ENCODE results near the gene DEDD. TPM values are rescaled to one million over a fixed set of nuclear protein-coding genes. Genes with fewer than 3 reads are reported as not detected.

DEDD gene
- total and polyA plus RNA-seq, 2 of the 13 experiments (the other 11 are each of a cell fraction or from before 2014, with no cell fraction given), result 12.6 to 27.8 TPM

DNA sequence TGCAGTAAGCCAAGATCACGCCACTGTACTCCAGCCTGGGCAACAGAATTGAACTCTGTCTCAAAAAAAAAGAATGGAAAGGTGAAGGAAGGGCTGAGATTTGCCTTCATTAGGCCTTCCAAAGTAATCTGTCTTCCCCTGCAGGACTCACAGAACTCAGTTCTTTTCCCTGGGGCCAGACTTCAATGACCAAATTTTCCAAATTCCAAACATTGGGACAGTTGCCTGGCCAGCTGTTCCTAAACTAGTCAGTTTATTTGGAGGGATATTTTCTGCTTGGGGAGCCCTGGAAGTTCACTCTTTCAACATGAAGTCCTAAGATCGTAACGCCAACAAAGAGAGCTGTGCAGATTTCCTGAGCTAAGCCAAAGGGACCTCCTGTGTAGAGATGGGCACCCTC, 5.4 kb upstream of the DEDD start:
- intact Hi-C loops (cut with micrococcal nuclease; ENCODE audit: unreplicated experiment) (loop anchor here (2.0 to 10.0 kb wide), 2 partner anchors 41 to 143 kb away; no protein-coding TSS in a partner anchor), in situ Hi-C loops (cut with HindIII; ENCODE audit: extremely low pct_ligation_motif_present, low pct_unique_long_range_greater_than_20kb) (no loop called here)
- Histone ChIP-seq H3K9me3 (ENCODE audit: low read length) (no peaks in the 10 kb centered on the region), H3K79me2 (ENCODE audit: insufficient read depth, low read length) (peaks cover 9% of the 10 kb centered on the region), H4K20me1 (ENCODE audit: insufficient read depth, low read length) (no peaks in the 10 kb centered on the region), H3K27ac (ENCODE audit: extremely low read length, insufficient read depth, low read length) (no peak overlapping the region), H3K9ac (ENCODE audit: insufficient read depth, low read depth, low read length) (no peak overlapping the region), H3K4me1 (ENCODE audit: insufficient read depth, low read length) (peaks cover 7% of the 10 kb centered on the region; the same call in 1 of the 2 replicates), H2AFZ (ENCODE audit: low read length) (no peak overlapping the region), H3K36me3 (replicated peaks in 1 of 2; ENCODE audit: control insufficient read depth in 1 of 2, insufficient read depth in 2 of 2, low read length in 2 of 2) (no peaks in the 10 kb centered on the region), H3K4me2 (ENCODE audit: low read depth, low read length) (no peak overlapping the region), H3K4me3 (replicated peaks in 1 of 3; ENCODE audit: insufficient read depth in 1 of 3, low read depth in 2 of 3, low read length in 3 of 3) (no peak overlapping the region), H3K27me3 (ENCODE audit: control insufficient read depth in 1 of 2, insufficient read depth in 2 of 2, low read length in 2 of 2) (no peaks in the 10 kb centered on the region; a peak in 1 of 5 replicates)
- CTCF ChIA-PET (ENCODE audit: low intra/inter-chr PET ratio, low total read pairs), result no interaction called here
- WGBS (ENCODE audit: low lambda C conversion rate), result 97% methylated on average over 3 of the region's 3 CpGs
- no TSS peak for BruUV-seq (replicated peaks)
- FAIRE-seq (no peak), ATAC-seq (no peak), DNase-seq (ENCODE audit: low spot score) (no peak)
- POLR2A ChIA-PET, result no interaction called here
- TF ChIP-seq, protein P1, sequence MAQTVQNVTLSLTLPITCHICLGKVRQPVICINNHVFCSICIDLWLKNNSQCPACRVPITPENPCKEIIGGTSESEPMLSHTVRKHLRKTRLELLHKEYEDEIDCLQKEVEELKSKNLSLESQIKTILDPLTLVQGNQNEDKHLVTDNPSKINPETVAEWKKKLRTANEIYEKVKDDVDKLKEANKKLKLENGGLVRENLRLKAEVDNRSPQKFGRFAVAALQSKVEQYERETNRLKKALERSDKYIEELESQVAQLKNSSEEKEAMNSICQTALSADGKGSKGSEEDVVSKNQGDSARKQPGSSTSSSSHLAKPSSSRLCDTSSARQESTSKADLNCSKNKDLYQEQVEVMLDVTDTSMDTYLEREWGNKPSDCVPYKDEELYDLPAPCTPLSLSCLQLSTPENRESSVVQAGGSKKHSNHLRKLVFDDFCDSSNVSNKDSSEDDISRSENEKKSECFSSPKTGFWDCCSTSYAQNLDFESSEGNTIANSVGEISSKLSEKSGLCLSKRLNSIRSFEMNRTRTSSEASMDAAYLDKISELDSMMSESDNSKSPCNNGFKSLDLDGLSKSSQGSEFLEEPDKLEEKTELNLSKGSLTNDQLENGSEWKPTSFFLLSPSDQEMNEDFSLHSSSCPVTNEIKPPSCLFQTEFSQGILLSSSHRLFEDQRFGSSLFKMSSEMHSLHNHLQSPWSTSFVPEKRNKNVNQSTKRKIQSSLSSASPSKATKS (CRISPR knock-in tag; IDR thresholded peaks at IDR 0.05), result no peak
- TF ChIP-seq ZNF136 (CRISPR knock-in tag; IDR thresholded peaks at IDR 0.05; ENCODE audit: low read depth), result no peak
- no peak for TF ChIP-seq ZNF776 (CRISPR knock-in tag; IDR thresholded peaks at IDR 0.05)
- TF ChIP-seq, protein P2, sequence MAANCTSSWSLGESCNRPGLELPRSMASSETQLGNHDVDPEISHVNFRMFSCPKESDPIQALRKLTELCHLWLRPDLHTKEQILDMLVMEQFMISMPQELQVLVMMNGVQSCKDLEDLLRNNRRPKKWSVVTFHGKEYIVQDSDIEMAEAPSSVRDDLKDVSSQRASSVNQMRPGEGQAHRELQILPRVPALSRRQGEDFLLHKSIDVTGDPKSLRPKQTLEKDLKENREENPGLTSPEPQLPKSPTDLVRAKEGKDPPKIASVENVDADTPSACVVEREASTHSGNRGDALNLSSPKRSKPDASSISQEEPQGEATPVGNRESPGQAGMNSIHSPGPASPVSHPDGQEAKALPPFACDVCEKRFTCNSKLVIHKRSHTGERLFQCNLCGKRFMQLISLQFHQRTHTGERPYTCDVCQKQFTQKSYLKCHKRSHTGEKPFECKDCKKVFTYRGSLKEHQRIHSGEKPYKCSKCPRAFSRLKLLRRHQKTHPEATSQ (CRISPR knock-in tag; IDR thresholded peaks at IDR 0.05; ENCODE audit: borderline replicate concordance), result no peak
- no peak for TF ChIP-seq ZNF703 (CRISPR knock-in tag; IDR thresholded peaks at IDR 0.05; ENCODE audit: borderline replicate concordance)
- no peak for TF ChIP-seq ZKSCAN5 (CRISPR knock-in tag; IDR thresholded peaks at IDR 0.05)
- no peak for TF ChIP-seq GABPA (IDR thresholded peaks at IDR 0.05; ENCODE audit: low read depth, low read length)
- no peak for TF ChIP-seq GABPA (CRISPR knock-in tag; IDR thresholded peaks at IDR 0.05; ENCODE audit: low read depth)
- TF ChIP-seq, protein P3, sequence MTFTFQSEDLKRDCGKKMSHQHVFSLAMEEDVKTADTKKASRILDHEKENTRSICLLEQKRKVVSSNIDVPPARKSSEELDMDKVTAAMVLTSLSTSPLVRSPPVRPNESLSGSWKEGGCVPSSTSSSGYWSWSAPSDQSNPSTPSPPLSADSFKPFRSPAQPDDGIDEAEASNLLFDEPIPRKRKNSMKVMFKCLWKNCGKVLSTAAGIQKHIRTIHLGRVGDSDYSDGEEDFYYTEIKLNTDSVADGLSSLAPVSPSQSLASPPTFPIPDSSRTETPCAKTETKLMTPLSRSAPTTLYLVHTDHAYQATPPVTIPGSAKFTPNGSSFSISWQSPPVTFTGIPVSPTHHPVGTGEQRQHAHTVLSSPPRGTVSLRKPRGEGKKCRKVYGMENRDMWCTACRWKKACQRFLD (CRISPR knock-in tag; IDR thresholded peaks at IDR 0.05; ENCODE audit: borderline replicate concordance), result no peak
- TF ChIP-seq ZFP1 (CRISPR knock-in tag; IDR thresholded peaks at IDR 0.05), result no peak
- TF ChIP-seq, protein P4, sequence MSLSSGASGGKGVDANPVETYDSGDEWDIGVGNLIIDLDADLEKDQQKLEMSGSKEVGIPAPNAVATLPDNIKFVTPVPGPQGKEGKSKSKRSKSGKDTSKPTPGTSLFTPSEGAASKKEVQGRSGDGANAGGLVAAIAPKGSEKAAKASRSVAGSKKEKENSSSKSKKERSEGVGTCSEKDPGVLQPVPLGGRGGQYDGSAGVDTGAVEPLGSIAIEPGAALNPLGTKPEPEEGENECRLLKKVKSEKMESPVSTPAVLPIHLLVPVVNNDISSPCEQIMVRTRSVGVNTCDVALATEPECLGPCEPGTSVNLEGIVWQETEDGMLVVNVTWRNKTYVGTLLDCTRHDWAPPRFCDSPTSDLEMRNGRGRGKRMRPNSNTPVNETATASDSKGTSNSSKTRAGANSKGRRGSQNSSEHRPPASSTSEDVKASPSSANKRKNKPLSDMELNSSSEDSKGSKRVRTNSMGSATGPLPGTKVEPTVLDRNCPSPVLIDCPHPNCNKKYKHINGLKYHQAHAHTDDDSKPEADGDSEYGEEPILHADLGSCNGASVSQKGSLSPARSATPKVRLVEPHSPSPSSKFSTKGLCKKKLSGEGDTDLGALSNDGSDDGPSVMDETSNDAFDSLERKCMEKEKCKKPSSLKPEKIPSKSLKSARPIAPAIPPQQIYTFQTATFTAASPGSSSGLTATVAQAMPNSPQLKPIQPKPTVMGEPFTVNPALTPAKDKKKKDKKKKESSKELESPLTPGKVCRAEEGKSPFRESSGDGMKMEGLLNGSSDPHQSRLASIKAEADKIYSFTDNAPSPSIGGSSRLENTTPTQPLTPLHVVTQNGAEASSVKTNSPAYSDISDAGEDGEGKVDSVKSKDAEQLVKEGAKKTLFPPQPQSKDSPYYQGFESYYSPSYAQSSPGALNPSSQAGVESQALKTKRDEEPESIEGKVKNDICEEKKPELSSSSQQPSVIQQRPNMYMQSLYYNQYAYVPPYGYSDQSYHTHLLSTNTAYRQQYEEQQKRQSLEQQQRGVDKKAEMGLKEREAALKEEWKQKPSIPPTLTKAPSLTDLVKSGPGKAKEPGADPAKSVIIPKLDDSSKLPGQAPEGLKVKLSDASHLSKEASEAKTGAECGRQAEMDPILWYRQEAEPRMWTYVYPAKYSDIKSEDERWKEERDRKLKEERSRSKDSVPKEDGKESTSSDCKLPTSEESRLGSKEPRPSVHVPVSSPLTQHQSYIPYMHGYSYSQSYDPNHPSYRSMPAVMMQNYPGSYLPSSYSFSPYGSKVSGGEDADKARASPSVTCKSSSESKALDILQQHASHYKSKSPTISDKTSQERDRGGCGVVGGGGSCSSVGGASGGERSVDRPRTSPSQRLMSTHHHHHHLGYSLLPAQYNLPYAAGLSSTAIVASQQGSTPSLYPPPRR (CRISPR knock-in tag; IDR thresholded peaks at IDR 0.05; ENCODE audit: borderline replicate concordance), result no peak
- no peak for TF ChIP-seq KLF11 (CRISPR knock-in tag; IDR thresholded peaks at IDR 0.05)
- TF ChIP-seq PAWR (CRISPR knock-in tag; IDR thresholded peaks at IDR 0.05; ENCODE audit: borderline replicate concordance), result no peak
- no peak for TF ChIP-seq ZNF138 (CRISPR knock-in tag; IDR thresholded peaks at IDR 0.05; ENCODE audit: low read depth)
- no peak for TF ChIP-seq SIN3B (IDR thresholded peaks at IDR 0.05; ENCODE audit: low read length)

Measured in HepG2 (cell line).